SJCRH30 (cell line): ENCODE data around the gene IFITM1. TPM values are rescaled to one million over a fixed set of nuclear protein-coding genes. Genes with fewer than 3 reads are reported as not detected.

Experiments used
- DNase-seq, 2 experiments: peaks; one replicate each; pipeline ENCODE4 v3.0.0-alpha.2; 2015 to 2020
- H3K27ac ChIP-seq: fragments of 250-450 bp; sonication (Bioruptor Pico); 2 replicates; pipeline ENCODE4 v1.5.1; 2020; ENCODE audit warnings: mild to moderate bottlenecking, moderate library complexity
- H3K27me3 ChIP-seq: fragments of 250-450 bp; sonication (Bioruptor Pico); 2 replicates; pipeline ENCODE4 v1.5.1; 2020; ENCODE audit warnings: mild to moderate bottlenecking, moderate library complexity
- H3K36me3 ChIP-seq: fragments of 250-450 bp; sonication (Bioruptor Pico); 2 replicates; pipeline ENCODE4 v1.5.1; 2020; ENCODE audit warnings: mild to moderate bottlenecking, moderate library complexity
- H3K4me1 ChIP-seq: fragments of 250-450 bp; sonication (Bioruptor Pico); 2 replicates; pipeline ENCODE4 v1.5.1; 2020; ENCODE audit warnings: mild to moderate bottlenecking, moderate library complexity
- H3K4me3 ChIP-seq: fragments of 250-450 bp; sonication (Bioruptor Pico); 2 replicates; pipeline ENCODE4 v1.5.1; 2020; ENCODE audit warnings: mild to moderate bottlenecking, moderate library complexity
- H3K9me3 ChIP-seq: fragments of 250-450 bp; sonication (Bioruptor Pico); replicated peaks from 2 replicates; pipeline ENCODE4 v1.5.1; 2020; ENCODE audit warnings: mild to moderate bottlenecking, moderate library complexity
- total RNA-seq: library from RNA; depleted of rRNA; stranded (reverse); fragments of >200 nt; shearing (Covaris generic); gene quantifications from 2 replicates; pipeline ENCODE4 v1.2.3, GENCODE V29; 2014

The IFITM1 gene
- total RNA-seq, 1 experiment from 2014 or later = 7.4 TPM

GRCh38 chr11:287821-288477 is 25.9 kb upstream of the IFITM1 start:
- no peak for DNase-seq
- Histone ChIP-seq H3K36me3 (no peaks in the 10 kb centered on the region), H3K9me3 (no peaks in the 10 kb centered on the region), H3K4me3 (peak overlapping the region; percentile 71), H3K27ac (no peak overlapping the region), H3K4me1 (peaks cover 6% of the 10 kb centered on the region; the same call in 1 of the 2 replicates), H3K27me3 (peaks cover 26% of the 10 kb centered on the region)

DNA sequence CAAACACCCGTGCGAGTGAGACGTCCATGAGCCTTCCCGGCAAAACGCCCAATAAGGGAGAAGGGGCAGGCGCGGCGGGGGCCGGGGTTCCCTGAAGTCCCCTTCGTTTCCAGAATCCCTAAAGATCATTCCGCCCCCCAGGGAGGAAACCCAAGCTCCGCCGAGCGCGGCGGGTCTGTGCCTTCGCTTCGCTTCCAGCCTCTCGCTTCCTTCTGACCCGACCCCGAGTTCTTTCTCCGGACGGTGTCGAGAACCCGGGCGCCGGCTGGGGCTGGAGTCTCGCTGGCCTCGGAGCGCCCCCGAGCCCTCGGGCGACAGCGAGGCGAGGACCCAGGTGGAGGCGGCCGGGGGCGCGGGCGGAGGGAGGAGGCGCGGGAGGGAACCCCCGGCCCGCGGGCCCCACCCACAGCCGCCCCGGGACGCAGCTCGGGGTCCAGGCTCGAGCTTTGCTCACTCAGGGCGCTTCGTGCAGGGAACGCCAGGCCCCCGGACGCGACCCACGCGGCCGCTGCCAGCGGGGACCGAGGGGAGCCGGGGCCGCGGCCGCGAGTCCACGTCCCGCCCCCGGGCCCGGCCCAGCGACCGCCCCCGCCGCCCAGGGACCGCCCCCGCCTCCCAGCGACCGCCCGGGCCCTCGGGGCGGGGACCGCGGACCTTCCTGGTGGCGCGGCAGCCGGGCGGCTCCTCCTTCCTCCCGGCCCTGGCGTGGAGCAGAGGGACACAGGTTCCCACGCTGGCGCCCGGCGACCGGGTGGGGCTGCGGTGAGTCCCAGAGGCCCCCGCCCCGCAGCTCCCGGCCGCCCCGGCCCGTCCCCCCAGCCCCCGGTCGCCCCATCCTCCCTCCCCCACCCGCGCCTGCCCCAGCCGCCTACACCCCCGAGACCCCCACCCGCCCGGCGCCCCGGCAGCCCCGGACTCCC is 25.1 kb upstream of the IFITM1 start, which contains the start of gene PGGHG:
PGGHG (plus strand) TSS at position 649 of the 920 bp plus-strand sequence. CDS start 691 bp downstream, outside the sequence.
- H3K4me3 ChIP-seq = peak within 1 kb of the TSS; percentile 71
- H3K4me1 ChIP-seq = peaks cover 6% of the 10 kb centered on the region; the same call in 1 of the 2 replicates
- H3K9me3 ChIP-seq = no peaks in the 10 kb centered on the region
- peaks cover 26% of the 10 kb centered on the region for H3K27me3 ChIP-seq
- no peaks in the 10 kb centered on the region for H3K36me3 ChIP-seq
- no peak within 1 kb of the TSS for H3K27ac ChIP-seq
- peak; percentile 63 to 72 for DNase-seq

DNA sequence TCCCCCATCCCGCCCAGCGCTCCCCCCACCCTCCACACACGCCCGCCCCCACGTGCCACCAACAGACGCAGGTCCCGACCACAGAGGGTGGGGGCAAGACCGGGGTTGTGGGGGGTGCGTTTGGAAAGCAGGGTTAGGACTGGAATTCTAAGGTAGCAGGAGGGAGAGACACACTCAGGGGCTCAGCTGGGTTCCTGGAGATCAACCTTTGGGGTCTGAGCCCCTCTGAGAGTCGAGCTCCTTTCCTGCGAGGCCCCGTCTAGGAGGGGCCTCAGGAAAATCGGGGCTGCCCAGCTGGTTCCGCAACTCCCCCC is 24.5 kb upstream of the IFITM1 start:
- no peaks in the 10 kb centered on the region for H3K9me3 ChIP-seq
- no peaks in the 10 kb centered on the region for H3K36me3 ChIP-seq
- H3K27me3 ChIP-seq = peaks cover 21% of the 10 kb centered on the region
- no peak for DNase-seq
- H3K27ac ChIP-seq = no peak overlapping the region
- peak overlapping the region; percentile 41 for H3K4me3 ChIP-seq
- peaks cover 6% of the 10 kb centered on the region; the same call in 1 of the 2 replicates for H3K4me1 ChIP-seq

DNA sequence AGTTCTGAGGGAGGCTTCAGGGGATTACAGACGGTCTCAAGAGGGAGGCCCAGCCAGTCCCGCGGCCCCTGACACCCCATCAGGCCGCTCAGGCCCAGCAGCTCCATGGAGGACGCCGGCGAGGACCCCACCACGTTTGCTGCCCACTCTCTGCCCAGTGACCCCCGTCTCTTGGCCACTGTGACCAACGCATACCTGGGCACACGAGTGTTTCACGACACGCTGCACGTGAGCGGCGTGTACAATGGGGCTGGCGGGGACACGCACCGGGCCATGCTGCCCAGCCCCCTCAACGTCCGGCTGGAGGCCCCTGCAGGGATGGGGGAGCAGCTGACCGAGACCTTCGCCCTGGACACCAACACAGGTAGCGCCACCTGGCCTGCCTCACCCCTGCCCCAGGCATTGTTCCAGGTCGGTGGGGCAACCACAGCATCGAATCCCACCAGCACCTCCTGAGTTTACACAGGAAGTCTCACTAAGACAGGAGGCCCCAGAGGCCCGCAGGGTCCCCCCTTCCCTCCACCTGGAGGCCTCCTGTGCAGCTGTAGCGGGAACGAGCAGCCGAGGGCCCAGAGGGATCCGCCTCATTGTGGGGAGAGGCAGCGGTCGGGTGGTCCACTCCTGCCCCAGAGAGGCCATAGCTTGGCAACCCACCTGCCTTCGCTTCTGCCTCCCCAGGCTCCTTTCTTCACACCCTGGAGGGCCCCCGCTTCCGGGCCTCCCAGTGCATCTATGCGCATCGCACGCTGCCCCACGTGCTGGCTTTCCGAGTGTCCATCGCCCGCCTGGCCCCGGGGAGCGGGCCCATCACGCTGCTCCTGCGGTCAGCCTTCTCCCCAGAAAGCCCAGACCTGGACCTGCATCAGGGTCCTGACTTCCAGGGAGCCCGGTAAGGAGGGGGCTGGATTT is 23.9 kb upstream of the IFITM1 start:
- H3K9me3 ChIP-seq = no peaks in the 10 kb centered on the region

GRCh38 chr11:290621-291231 is 23.1 kb upstream of the IFITM1 start:
- DNase-seq = no peak
- peaks cover 7% of the 10 kb centered on the region for H3K27me3 ChIP-seq

More for the DNA sequence above, 23.9 kb upstream of the IFITM1 start:
- Histone ChIP-seq H3K4me3 (peak overlapping the region; percentile 41), H3K27me3 (peaks cover 15% of the 10 kb centered on the region), H3K36me3 (no peaks in the 10 kb centered on the region), H3K27ac (no peak overlapping the region), H3K4me1 (peaks cover under 1% of the 10 kb centered on the region; the same call in 1 of the 2 replicates)
- DNase-seq = no peak

DNA sequence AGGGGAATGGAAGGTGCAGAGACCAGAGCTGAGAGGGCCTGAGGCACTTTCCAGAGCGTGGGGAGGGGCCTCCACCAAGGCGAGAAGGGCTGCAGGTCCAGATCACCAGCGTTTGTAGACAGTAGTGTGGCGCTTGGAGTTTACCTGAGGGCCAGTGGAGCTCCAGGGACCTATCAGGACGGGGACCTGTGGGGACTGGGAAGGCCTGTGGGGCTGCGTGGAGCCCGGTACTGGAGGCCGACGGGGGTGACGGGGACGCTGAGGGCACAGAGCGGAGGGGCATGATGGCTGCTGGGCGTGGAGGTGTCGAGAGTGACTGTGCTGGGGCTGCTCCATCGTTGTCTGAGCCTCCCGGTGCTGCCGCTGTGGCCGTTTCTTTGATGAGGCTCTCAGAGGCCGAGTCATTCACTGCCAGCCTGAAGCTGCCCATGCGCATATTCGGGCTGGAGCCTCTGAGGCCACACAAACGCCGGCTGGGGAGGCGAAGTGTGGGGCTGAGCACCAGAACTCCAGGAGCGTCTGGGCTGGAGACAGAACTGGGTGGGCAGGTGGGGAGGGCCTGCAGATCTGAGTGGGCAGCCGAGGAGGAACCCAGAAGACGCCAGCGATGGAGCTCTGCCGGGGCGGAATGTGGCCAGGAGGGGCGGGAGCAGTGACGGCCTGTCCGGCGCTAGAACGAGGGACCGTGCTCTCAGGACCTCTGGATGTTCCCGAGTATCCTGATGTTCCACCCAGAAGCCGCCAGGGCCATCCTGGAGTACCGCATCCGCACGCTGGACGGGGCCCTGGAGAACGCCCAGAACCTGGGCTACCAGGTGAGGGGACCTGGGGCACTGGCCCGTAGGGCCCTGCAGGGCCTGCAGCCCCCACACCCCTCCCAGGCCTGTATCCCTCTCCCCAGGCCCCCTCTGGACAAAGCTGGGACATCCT is 22.3 kb upstream of the IFITM1 start:
- no peak overlapping the region for H3K27ac ChIP-seq
- no peaks in the 10 kb centered on the region for H3K36me3 ChIP-seq
- no peak overlapping the region for H3K4me3 ChIP-seq
- no peaks in the 10 kb centered on the region for H3K9me3 ChIP-seq
- H3K27me3 ChIP-seq = peaks cover 7% of the 10 kb centered on the region
- no peak for DNase-seq
- H3K4me1 ChIP-seq = no peaks in the 10 kb centered on the region

More at GRCh38 chr11:290621-291231, 23.1 kb upstream of the IFITM1 start:
- Histone ChIP-seq H3K4me3 (no peak overlapping the region), H3K36me3 (no peaks in the 10 kb centered on the region), H3K9me3 (no peaks in the 10 kb centered on the region), H3K27ac (no peak overlapping the region), H3K4me1 (no peaks in the 10 kb centered on the region)

DNA sequence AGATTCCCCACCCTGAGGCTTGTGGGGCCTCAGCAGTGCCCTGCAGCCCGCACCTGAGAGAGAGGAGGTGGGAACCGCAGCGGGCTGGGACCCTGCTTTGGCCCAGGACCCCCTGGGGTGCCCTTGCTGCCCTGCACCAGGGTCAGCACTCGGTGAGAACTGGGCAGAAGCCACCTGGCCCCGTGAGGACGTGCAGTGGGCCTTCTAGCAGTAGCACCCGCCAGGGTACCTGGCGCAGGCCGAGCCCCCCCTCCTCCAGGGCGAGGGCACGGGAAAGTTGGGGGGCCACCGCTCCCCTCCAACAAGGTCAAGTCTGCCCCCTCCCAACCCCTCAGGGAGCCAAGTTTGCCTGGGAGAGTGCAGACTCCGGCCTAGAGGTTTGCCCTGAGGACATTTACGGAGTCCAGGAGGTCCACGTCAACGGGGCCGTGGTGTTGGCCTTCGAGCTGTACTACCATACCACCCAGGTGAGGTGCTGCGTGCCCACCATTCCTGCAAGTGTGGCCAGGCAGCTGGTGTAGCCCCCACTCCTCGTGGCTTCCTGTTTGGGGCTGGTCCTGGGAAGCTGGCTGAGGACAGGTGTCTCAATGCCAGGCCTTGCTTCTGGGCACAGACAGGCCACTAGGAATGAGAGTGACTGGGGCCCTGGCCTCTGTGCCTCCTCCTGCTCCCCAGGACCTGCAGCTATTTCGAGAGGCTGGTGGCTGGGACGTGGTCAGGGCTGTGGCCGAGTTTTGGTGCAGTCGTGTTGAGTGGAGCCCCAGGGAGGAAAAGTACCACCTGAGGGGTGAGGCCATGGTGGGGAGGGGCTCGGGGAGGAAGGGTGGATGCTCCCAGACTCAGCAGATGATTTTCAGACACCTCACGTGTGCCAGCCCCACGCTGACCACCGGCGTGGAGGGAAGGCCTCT is 21.4 kb upstream of the IFITM1 start:
- no peak for DNase-seq
- Histone ChIP-seq H3K36me3 (no peaks in the 10 kb centered on the region), H3K27me3 (peaks cover 7% of the 10 kb centered on the region), H3K4me3 (no peak overlapping the region), H3K27ac (no peak overlapping the region), H3K4me1 (no peaks in the 10 kb centered on the region), H3K9me3 (no peaks in the 10 kb centered on the region)

- Histone ChIP-seq H3K27me3 (peaks cover under 1% of the 10 kb centered on the region), H3K4me3 (no peak overlapping the region)
- no peak for DNase-seq
Measured at GRCh38 chr11:293271-293851, 20.5 kb upstream of the IFITM1 start.

DNA sequence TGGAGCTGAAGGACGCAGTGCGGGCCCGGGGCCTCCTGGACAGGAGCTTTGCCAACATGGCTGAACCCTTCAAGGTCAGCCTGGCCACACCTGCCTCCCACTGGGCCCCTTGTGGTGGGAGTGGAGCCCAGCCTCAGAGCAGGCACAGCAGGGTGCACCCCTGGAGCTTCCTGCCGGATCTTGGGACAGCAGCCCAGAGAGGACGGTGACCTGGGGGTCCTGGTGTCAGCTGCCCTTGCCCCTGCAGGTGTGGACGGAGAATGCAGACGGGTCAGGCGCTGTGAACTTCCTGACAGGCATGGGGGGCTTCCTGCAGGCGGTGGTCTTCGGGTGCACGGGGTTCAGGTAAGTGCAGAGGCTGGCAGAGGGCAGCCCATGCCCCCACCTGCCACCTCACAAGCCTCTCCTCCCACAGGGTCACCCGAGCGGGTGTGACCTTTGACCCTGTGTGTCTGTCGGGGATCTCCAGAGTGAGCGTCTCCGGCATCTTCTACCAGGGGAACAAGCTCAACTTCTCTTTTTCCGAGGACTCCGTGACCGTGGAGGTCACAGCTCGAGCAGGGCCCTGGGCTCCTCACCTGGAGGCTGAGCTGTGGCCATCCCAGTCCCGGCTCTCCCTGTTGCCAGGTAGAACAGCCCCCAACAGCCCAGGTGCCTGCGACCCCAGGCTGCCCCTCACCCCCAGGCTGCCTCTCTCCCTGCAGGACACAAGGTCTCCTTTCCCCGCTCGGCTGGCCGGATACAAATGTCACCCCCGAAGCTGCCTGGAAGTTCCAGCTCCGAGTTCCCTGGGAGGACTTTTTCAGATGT is 19.8 kb upstream of the IFITM1 start:
- H3K27me3 ChIP-seq = no peaks in the 10 kb centered on the region

More at GRCh38 chr11:293271-293851, 20.5 kb upstream of the IFITM1 start:
- no peaks in the 10 kb centered on the region for H3K36me3 ChIP-seq
- H3K27ac ChIP-seq = no peak overlapping the region
- peaks cover 7% of the 10 kb centered on the region; the same call in 1 of the 2 replicates for H3K4me1 ChIP-seq
- H3K9me3 ChIP-seq = no peaks in the 10 kb centered on the region

DNA sequence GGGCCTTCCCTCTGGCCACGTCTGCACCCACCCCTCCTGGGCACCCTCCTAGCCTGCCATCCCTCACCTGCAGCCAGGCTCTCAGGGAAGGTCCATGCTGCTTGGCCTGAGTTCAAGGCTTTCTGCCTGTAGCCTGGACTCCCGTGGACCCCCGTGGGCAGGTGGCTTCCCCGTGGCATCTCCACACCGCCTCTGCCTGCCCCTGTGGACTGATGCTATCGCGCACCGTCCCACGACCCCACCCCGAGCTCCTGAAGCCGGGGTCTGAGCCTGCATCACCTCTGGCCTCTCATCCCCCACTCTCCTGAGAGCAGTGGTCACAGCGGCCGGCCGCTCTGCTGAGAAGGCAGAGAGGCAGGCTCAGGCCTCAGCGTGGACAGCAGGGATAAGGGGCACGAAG is 19.1 kb upstream of the IFITM1 start:
- no peaks in the 10 kb centered on the region for H3K27me3 ChIP-seq
- no peak for DNase-seq
- peaks cover 8% of the 10 kb centered on the region; the same call in 1 of the 2 replicates for H3K4me1 ChIP-seq
- no peaks in the 10 kb centered on the region for H3K36me3 ChIP-seq
- H3K27ac ChIP-seq = no peak overlapping the region
- no peaks in the 10 kb centered on the region for H3K9me3 ChIP-seq
- H3K4me3 ChIP-seq = no peak overlapping the region

More for the DNA sequence above, 19.8 kb upstream of the IFITM1 start:
- H3K36me3 ChIP-seq = no peaks in the 10 kb centered on the region
- DNase-seq = no peak
- no peak overlapping the region for H3K27ac ChIP-seq
- no peaks in the 10 kb centered on the region for H3K9me3 ChIP-seq
- peaks cover 7% of the 10 kb centered on the region; the same call in 1 of the 2 replicates for H3K4me1 ChIP-seq
- H3K4me3 ChIP-seq = no peak overlapping the region

DNA sequence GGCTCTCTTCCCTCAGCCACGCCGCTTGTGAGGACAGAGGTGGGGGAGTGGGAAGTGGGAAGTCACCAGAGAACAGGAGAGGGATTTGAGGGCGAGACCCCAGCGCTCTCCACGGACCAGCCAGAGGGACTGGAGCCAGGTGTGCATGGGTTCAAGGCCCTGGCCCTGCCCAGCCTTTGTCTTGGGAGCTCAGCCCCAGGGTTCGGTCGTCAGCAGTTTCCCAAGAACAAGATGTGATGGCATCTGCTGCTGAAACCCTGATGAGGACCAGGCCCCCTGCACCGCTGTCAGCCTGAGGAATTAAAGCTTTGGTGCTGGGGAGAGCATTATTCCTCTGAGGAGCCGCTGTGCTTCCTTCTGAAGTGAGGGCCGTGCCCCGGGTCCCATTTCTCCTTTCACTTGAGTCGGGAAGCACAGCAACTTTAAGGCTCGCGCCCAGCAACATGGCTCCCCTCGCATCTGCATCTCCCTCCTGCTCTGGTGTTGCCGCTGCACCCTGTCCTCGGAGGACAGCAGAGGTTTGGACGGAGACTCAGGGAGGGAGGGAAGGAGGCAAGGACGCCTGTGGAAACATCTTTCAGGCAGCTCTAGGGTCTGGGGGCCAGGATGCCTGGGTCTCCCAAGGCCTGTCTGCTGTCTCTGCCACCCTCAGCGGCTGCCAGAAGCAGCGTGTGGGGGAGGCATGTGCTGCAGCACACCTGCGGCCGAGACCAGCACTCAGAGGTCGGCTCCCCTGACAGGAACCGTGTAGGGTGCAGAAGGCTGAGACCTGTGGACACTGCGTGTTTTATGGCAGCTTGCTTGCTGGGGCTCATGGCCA is 18.3 kb upstream of the IFITM1 start:
- H3K4me1 ChIP-seq = peaks cover 14% of the 10 kb centered on the region; the same call in 1 of the 2 replicates

More for the DNA sequence above, 18.3 kb upstream of the IFITM1 start:
- H3K36me3 ChIP-seq = no peaks in the 10 kb centered on the region
- DNase-seq = no peak
- no peaks in the 10 kb centered on the region for H3K9me3 ChIP-seq
- H3K27me3 ChIP-seq = no peaks in the 10 kb centered on the region
- H3K4me3 ChIP-seq = no peak overlapping the region
- no peak overlapping the region for H3K27ac ChIP-seq
